Renal cortex interstitium (tissue), 11 donors: ENCODE results near the gene ZCCHC8. TPM values are rescaled to one million over a fixed set of nuclear protein-coding genes. Genes with fewer than 3 reads are reported as not detected.
"Not testable (repeated sequence)": the region's sequence is repeated elsewhere in the genome, so short reads cannot be mapped to it uniquely, and the experiment has no call there.

ENCODE experiments used
- DNase-seq, 11 donors: peaks; one replicate each; pipeline ENCODE4 v3.0.0-alpha.2; 2013; ENCODE audit warnings: low read depth in 9 of 11, low spot score in 4 of 11; ENCODE audit errors: extremely low read depth in 1 of 11
- polyA plus RNA-seq, 3 donors: library from polyadenylated mRNA; unstranded; fragments of 120-200 nt; gene quantifications; one replicate each; pipeline ENCODE4 v1.2.1, GENCODE V29; 2013; ENCODE audit not compliant: insufficient read length in 3 of 3

The ZCCHC8 gene
- polyA plus RNA-seq, 3 donors: 37.6 to 48.8 (median 39.7) TPM

DNA sequence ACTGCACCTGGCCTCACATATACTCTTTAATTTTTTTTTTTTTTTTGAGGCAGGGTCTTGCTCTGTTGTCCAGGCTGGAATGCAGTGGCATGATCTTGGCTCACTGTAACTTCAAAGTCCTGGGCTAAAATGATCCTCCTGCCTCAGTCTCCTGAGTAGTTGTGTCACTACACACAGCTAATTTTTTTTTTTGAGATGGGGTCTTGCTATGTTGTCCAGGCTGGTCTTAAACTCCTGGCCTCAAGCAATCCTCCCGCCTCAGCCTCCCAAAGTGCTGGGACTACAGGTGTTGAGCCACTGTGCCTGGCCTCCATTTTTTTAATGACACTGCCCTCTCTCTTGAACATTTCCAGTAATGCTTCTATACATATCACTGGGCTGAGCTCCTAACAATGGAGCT lies 16.3 kb downstream of the ZCCHC8 start:
- DNase-seq: not testable (repeated sequence)

- no peak for DNase-seq
Measured at GRCh38 chr12:122483969-122484368, 16.8 kb downstream of the ZCCHC8 start.

DNA sequence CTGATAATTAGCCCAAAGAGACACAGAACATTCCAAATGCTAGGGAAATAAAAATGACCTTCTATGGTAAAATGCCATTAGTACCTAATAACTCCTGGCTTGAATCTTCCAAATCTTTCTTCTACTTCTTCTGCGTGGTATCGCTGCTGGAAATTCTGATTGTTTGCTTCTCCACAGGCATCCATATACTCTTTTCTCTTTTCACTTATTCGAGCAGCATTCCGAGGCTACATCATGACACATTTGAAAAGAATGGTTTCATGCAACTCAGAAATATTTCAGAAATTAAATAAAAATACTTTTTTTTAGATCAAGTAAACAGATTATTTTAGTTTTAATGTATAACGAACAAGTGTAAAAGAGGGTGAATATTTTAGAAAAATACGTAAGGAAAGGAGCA lies 18.9 kb downstream of the ZCCHC8 start:
- no peak for DNase-seq

DNA sequence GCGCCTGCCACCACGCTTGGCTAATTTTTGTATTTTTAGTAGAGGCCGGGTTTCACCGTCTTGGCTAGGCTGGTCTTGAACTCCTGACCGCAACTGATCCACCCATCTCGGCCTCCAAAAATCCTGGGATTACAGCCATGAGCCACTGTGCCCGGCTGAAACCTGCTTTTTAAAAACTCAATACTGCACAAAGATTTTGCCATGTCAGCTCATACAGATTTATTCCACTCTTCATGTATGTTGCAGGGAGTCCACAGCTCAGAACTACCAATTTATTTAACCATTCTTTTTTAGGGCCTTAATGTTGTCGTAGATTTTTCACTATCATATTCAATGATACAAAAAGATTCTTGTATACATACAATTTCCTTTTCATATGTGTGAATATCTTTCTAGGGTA lies 20.0 kb downstream of the ZCCHC8 start:
- DNase-seq: no peak

DNA sequence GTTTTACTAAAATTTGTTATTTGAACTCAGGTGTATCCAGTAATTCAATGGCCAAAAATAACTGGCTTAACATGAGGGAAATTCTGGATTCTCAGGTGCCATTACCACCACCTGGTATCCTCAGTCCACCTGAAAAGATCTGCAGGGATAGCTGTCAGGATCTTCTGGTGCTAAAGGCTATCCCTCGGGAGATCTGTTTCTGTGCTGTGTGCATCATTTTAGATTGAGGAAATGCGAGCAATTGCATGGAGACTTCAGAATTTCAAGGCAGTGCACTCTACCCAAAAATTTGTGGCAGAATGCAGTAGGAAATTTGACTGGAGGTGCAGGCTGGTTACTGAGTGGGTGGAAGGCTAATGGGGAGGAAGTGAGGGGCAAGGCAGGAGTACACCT lies 26.4 kb downstream of the ZCCHC8 start:
- DNase-seq: no peak

DNA sequence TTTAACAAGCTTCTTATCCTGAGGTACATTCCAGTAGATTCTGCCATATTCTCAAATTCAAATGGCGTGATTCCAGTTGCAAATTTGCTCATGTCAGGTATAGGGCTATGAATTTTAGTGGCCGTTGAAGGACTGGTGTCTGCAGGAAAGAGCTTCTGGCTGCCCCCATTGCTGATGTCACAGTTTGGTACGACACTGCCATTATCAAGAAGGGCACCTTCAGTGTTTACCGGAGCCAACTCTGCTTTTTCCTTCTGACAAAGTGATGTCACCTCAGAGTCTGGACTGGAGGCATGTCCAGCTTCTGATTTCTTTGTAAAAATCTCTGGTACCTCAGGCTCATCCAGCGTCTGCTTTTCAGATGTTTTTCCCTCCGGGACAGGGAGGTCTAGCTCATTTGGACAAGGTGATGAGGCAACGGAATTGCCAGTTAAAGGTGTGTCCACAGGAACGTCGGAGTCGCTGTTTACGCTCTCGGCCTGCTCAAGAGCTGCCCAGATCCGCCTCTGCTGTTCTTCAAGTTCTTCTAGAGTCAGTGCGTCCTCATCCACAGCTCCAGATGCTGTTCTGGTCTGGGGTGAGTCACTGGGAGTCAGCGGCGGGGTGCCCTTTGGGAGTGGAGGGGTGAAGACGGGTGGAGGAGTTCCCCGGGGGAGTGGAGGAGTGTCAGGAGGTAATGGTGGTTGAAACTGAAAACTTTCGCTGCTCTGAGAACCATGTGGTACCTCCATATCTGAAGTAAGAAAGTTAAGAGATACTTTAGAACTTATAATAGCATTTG lies 27.0 kb downstream of the ZCCHC8 start:
- no peak for DNase-seq

GRCh38 chr12:122471324-122472226 lies 29.2 kb downstream of the ZCCHC8 start:
- peak in 9 of 11 donors; percentile 31 to 82 (median 51) for DNase-seq

DNA sequence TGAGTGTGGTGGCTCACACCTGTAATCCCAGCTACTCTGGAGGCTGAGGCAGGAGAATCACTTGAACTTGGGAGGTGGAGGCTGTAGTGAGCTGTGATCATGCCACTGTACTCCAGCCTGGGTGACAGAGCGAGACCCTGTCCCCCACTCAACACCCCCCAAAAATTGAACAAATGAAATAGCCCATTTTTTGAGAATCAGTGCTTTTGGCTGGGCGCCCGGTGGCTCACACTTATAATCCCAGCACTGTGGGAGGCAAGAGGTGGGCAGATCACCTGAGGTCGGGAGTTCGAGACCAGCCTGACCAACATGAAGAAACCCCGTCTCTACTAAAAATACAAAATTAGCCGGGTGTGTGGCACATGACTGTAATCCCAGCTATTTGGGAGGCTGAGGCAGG lies 30.2 kb downstream of the ZCCHC8 start:
- DNase-seq: not testable (repeated sequence)

DNA sequence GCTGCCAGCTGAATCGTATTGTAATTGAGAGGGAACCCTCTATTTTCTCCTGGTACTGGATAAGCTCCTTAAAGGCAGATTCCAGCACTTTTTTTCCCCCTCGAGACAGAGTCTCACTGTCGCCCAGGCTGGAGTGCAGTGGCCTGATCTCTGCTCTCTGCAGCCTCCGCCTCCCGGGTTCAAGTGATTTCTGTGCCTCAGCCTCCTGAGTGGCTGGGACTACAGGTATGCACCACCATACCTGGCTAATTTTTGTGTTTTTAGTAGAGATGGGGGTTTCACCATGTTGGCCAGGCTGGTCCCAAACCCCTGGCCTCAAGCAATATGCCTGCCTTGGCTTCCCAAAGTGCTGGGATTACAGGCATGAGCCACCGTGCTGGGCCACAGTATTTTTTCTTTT lies 30.9 kb downstream of the ZCCHC8 start:
- not testable (repeated sequence) for DNase-seq

GRCh38 chr12:122467983-122468382 lies 32.7 kb downstream of the ZCCHC8 start:
- no peak for DNase-seq

GRCh38 chr12:122464317-122465042 lies 36.3 kb downstream of the ZCCHC8 start:
- peak in 3 of 11 donors; percentile 5 to 26 (median 12) for DNase-seq

GRCh38 chr12:122460641-122461040 lies 40.1 kb downstream of the ZCCHC8 start:
- no peak for DNase-seq

DNA sequence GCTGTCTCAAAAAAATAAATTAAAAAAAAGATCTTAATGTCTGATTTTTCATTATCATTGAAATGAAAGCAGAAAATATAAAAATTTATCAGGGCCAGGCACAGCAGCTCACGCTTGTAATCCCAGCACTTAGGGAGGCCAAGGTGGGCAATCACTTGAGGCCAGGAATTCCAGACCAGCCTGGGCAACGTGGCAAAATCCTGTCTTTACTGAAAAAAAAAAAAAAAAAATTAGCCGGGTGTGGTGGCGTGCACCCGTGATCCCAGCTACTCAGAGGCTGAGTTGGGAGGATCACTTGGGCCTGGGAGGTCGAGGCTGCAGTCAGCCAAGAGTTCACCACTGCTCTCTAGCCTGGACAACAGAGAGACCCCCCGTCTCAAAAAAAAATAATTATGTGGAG lies 40.7 kb downstream of the ZCCHC8 start:
- no peak for DNase-seq

DNA sequence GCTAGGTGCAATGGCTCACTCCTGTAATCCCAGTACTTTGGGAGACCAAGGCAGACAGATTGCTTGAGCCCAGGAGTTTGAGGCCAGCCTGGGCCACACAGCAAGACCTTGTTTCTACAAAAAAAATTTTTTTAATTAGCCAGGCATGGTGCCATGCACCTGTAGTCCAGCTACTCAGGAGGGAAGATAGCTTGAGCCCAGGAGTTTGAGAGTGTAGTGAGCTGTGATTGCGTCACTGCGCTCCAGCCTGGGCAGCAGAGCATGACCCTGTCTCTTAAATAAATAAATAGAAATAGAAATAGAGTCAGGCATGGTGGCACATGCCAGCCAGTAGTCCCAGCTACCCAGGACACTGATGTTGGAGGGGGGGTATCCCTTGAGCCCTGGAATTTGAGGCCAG lies 41.5 kb downstream of the ZCCHC8 start:
- DNase-seq: peak in 4 of 11 donors; percentile 10 to 35 (median 23)

DNA sequence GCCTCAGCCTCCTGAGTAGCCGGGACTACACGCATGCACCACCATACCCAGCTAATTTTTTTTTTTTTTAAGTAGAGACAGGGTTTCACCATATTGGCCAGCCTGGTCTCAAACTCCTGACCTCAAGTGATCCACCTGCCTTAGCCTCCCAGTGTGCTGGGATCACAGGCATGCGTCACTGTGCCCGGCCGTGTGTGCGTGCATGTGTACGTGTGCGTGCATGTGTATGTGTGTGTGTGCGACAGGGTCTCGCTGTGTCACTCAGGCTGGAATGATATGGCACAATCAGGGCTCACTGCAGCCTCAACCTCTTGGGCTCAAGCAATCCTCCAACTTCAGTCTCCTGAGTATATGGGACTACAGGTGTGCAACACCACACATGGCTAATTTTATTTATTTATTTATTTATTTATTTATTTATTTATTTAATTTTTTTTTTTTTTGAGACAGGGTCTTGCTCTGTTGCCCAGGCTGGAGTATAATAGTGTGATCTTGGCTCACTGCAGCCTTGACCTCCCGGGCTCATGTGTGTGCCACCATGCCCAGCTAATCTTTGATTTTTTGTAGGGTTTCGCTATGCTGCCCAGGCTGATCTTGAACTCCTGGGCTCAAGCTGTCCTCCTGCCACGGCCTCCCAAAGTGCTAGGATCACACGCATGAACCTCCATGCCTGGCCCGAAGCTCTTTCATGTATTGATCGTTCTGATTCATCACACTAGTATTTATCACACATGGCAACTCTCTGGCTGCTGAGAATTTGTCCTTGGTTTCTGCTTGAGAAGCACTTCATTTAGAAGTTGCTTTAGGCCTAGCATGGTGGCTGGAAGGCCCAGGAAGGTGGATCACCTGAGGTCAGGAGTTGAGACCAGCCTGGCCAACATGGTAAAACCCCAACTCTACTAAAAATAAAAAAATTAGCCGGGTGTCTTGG lies 42.4 kb downstream of the ZCCHC8 start:
- DNase-seq: no peak

- no peak for DNase-seq
Measured at GRCh38 chr12:122457627-122458026, 43.1 kb downstream of the ZCCHC8 start.

DNA sequence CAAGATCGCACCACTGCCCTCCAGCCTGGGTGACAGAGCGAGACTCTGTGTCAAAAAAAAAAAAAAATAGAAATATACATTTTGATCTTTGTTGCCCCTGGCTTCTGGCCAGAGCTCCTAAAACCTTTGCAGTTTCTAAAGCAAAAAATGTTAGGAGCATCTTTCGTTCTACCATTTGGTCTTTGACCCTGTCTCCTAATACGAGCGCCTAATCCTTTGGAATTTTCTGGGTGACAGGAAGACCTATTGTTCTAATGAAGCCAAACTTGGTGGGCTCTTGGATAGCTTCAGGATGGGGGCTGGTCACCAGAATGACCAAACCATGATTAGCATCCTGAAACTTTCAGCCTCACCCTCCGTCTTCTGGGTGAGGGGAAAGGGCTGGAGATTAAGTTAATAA lies 46.0 kb downstream of the ZCCHC8 start:
- no peak for DNase-seq

- DNase-seq: no peak
Measured at GRCh38 chr12:122454250-122454721, 46.4 kb downstream of the ZCCHC8 start.
